Fibroblast of mammary gland (primary cell): ENCODE data around the gene PLSCR2.
A peak's percentile ranks its signal among the peaks of the same experiment; 100 is the strongest.
"Not testable (repeated sequence)": the region's sequence is repeated elsewhere in the genome, so short reads cannot be mapped to it uniquely, and the experiment has no call there.

Experiments used
- DNase-seq: peaks from one replicate; pipeline ENCODE4 v3.0.0-alpha.2; 2010; ENCODE audit warnings: low read depth
- H3K4me3 ChIP-seq: 2 replicates; pipeline ENCODE4 v1.5.1; 2011; ENCODE audit warnings: low read depth, mild to moderate bottlenecking, low read length, moderate library complexity; ENCODE audit not compliant: control insufficient read depth
- TF ChIP-seq, protein P1 (sequence below): conservative IDR thresholded peaks from 2 replicates; pipeline ENCODE4 v1.5.1; 2011; ENCODE audit warnings: low read depth, low read length, inconsistent platforms; ENCODE audit not compliant: control insufficient read depth, insufficient read depth

PLSCR2 gene

DNA sequence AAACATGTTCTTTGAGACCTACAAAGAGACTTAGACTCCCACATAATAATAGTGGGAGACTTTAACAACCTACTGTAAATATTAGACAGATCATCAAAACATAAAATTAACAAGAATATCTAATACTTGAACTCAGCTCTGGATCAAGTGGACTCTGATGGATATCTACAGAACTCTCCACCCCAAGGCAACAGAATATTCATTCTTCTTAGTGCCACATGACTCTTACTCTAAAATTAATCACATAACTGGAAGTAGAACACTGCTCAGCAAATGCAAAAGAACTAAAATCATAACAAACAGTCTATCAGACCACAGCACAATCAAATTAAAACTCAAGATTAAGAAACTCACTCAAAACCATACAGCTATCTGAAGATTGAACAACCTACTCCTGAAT, 15.9 kb upstream of the PLSCR2 start:
- no peak overlapping the region for H3K4me3 ChIP-seq
- TF ChIP-seq, protein P1, sequence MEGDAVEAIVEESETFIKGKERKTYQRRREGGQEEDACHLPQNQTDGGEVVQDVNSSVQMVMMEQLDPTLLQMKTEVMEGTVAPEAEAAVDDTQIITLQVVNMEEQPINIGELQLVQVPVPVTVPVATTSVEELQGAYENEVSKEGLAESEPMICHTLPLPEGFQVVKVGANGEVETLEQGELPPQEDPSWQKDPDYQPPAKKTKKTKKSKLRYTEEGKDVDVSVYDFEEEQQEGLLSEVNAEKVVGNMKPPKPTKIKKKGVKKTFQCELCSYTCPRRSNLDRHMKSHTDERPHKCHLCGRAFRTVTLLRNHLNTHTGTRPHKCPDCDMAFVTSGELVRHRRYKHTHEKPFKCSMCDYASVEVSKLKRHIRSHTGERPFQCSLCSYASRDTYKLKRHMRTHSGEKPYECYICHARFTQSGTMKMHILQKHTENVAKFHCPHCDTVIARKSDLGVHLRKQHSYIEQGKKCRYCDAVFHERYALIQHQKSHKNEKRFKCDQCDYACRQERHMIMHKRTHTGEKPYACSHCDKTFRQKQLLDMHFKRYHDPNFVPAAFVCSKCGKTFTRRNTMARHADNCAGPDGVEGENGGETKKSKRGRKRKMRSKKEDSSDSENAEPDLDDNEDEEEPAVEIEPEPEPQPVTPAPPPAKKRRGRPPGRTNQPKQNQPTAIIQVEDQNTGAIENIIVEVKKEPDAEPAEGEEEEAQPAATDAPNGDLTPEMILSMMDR: no peak
- DNase-seq: no peak

DNA sequence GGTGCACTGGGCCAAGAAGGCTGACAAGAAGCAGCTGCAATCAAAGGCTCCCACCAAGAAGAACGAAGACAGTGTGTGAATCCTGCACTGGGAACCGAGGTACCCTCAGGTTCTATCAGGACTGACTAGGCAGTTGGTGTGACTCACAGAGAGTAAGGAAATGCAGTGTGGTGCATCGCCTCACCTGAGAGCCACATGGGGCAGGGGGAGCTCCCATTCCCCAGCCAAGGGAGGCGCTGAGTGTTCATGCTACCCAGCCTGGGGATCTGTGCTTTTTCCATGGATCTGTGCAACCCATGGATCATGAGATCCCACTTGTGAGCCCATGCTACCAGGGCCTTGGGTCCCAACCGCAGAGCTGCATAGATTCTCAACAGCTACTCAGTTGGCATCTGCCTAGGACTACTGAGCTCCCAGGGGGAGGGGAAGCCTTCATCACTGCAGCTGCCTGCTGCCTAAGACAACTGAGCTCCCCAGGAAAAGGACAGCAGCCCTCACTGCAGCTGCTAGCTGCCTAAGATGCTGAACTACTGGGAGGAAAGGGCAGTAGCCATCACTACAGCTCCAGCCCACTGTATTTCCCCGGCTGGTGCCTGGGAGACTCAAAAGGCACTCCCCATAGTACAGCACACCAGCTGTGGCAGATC, 6.9 kb upstream of the PLSCR2 start:
- DNase-seq: no peak
- TF ChIP-seq, protein P1: no peak
- H3K4me3 ChIP-seq: no peak overlapping the region

DNA sequence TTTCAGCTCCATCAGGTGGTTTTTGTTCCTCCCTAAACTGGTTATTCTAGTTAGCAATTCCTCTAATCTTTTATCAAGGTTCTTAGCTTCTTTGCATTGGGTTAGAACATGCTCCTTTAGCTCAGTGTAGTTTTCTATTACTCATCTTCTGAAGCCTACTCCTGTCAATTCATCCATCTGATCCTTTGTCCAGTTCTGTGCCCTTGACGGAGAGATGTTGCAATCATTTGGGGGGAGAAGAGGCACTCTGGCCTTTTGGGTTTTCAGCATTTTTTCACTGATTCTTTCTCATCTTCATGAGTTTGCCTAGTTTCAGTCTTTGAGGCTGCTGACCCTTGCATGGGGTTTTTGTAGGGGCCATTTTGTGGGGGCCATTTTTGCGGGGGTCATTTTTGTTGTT, 5.6 kb upstream of the PLSCR2 start:
- peak; percentile 41 for DNase-seq

DNA sequence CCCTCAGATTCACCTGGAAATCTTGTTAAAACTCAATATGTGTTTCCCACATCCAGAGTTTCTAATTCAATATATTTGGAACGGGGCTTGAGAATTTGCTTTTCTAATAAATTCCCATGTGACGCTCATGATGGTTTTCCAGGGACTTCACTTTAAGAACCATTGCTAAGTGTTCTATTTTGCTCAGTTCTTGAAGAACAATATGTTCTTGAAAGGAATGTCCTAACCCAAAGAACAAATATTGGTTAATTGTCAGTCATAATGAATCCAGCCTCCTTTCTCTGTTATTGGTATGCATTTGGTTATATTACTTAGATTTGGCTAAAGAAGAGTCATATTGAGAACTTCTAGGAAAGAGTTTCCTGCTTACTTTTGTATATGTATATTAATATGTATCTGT, 4.4 kb upstream of the PLSCR2 start:
- DNase-seq: peak; percentile 86
- TF ChIP-seq, protein P1: no peak
- H3K4me3 ChIP-seq: no peak overlapping the region

More for the DNA sequence above, 5.6 kb upstream of the PLSCR2 start:
- not testable (repeated sequence) for H3K4me3 ChIP-seq

DNA sequence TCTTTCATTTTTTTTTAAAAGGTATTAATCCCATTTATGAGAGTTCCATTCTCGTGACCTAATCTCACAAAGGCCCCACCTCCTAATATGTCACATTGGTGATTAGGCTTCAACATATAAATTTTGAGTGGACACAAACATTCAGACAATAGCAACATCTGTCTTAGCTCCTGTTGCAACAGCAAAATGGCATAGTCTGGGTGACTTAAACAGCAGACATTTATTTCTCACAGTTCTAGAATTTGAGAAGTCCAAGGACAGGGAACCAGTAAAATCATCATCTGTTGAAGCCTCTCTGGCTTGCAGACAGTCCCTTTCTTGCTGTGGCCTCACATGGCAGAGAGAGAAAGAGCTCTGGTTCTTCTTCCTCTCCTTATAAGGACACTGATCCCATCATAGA, 3.2 kb upstream of the PLSCR2 start:
- TF ChIP-seq, protein P1: no peak
- peak; percentile 46 for DNase-seq
- H3K4me3 ChIP-seq: no peak overlapping the region

DNA sequence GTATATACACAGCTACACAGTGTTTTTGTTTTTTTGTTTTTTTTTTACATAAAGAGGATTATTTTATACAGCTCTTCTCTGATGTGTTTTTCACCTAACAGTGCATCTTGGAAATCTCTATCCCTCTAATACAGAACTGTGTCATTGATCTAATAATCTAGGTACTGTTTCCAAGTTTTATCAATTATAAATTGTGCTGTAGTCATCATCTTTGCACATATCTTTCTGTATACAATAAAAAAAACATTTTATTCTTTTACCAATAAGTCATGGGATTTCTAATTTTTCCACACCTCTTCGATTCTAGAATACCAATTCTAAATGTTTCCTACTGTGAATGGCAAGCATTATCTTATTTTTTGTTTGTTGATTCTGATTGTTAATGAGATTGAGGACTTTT, 1.7 kb upstream of the PLSCR2 start:
- TF ChIP-seq, protein P1: no peak
- H3K4me3 ChIP-seq: no peak overlapping the region
- no peak for DNase-seq

DNA sequence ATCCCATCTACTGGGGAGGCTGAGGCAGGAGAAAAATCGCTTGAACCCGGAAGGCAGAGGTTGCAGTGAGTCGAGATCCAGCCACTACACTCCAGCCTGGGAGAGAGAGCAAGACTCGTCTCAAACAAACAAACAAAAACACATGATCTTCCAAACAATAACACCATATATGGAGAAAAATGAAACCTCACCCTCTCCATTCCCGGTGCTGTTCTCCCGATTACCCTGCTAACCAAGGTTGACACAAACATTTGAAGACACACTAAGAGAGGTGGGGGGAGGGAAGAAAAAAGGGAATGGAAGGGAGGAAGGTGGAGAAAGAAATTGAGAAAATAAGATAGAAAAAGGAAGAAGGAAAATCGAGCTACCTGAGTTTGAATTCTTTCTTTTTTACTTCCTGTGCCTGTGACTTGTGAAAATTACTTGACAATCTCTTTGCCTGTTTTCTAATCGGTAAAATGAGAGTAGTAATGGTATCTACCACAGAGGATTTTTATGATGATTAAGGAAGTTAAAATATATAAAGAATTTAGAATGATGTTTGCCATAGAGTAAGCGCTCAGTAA, 1.1 kb upstream of the PLSCR2 start:
- TF ChIP-seq, protein P1: no peak

More for the DNA sequence above, 1.1 kb upstream of the PLSCR2 start:
- no peak for DNase-seq
- no peak overlapping the region for H3K4me3 ChIP-seq
